ENCODE measurements around the gene GTSE1. TPM values are rescaled to one million over a fixed set of nuclear protein-coding genes. Genes with fewer than 3 reads are reported as not detected.
"Not testable (repeated sequence)": the region's sequence is repeated elsewhere in the genome, so short reads cannot be mapped to it uniquely, and the experiment has no call there.

GTSE1 gene
- total RNA-seq, 1 experiment from 2014 or later, result 15.3 TPM

GRCh38 chr22:46312056-46312455 is 15.4 kb downstream of the GTSE1 start:
- H3K79me2 ChIP-seq (ENCODE audit: low read length), result peaks cover 32% of the 10 kb centered on the region
- H3K36me3 ChIP-seq (ENCODE audit: insufficient read depth, low read length), result peaks cover 41% of the 10 kb centered on the region
- H3K4me1 ChIP-seq (ENCODE audit: low read length), result no peaks in the 10 kb centered on the region
- H3K4me2 ChIP-seq (ENCODE audit: low read depth, low read length, poor library complexity, severe bottlenecking), result no peak overlapping the region
- DNase-seq, result no peak
- no peak overlapping the region for H3K9ac ChIP-seq (ENCODE audit: low read length)
- no peak overlapping the region for H3K4me3 ChIP-seq (ENCODE audit: low read length)
- no peaks in the 10 kb centered on the region for H3K27me3 ChIP-seq (ENCODE audit: low read length)
- no peak overlapping the region for H3K27ac ChIP-seq (ENCODE audit: low read length)
- no peak overlapping the region for H2AFZ ChIP-seq (ENCODE audit: low read length)
- H3K9me2 ChIP-seq (replicated peaks; ENCODE audit: insufficient read depth, low read length), result no peaks in the 10 kb centered on the region
- no peaks in the 10 kb centered on the region for H3K9me3 ChIP-seq (ENCODE audit: low read length)
- H4K20me1 ChIP-seq (ENCODE audit: insufficient read depth, low read depth, low read length), result no peaks in the 10 kb centered on the region

- H3K79me2 ChIP-seq (ENCODE audit: low read length), result peaks cover 34% of the 10 kb centered on the region
- DNase-seq; H3K9me2 ChIP-seq (replicated peaks; ENCODE audit: insufficient read depth, low read length); H2AFZ ChIP-seq (ENCODE audit: low read length); H3K4me1 ChIP-seq (ENCODE audit: low read length); H3K9ac ChIP-seq (ENCODE audit: low read length); H3K27me3 ChIP-seq (ENCODE audit: low read length); H4K20me1 ChIP-seq (ENCODE audit: insufficient read depth, low read depth, low read length); H3K4me3 ChIP-seq (ENCODE audit: low read length); H3K9me3 ChIP-seq (ENCODE audit: low read length); H3K4me2 ChIP-seq (ENCODE audit: low read depth, low read length, poor library complexity, severe bottlenecking); H3K27ac ChIP-seq (ENCODE audit: low read length): not testable (repeated sequence)
- peaks cover 47% of the 10 kb centered on the region for H3K36me3 ChIP-seq (ENCODE audit: insufficient read depth, low read length)
These were observed 16.2 kb downstream of the GTSE1 start for GRCh38 chr22:46312848-46313247.

- Histone ChIP-seq H3K4me2 (ENCODE audit: low read depth, low read length, poor library complexity, severe bottlenecking) (no peak overlapping the region), H3K4me3 (ENCODE audit: low read length) (no peak overlapping the region), H3K4me1 (ENCODE audit: low read length) (no peaks in the 10 kb centered on the region), H3K9ac (ENCODE audit: low read length) (no peak overlapping the region), H3K9me3 (ENCODE audit: low read length) (no peaks in the 10 kb centered on the region), H3K27ac (ENCODE audit: low read length) (no peak overlapping the region), H3K36me3 (ENCODE audit: insufficient read depth, low read length) (peaks cover 33% of the 10 kb centered on the region; the same call in 1 of the 2 replicates), H2AFZ (ENCODE audit: low read length) (no peak overlapping the region), H3K79me2 (ENCODE audit: low read length) (peaks cover 18% of the 10 kb centered on the region), H4K20me1 (ENCODE audit: insufficient read depth, low read depth, low read length) (no peaks in the 10 kb centered on the region), H3K27me3 (ENCODE audit: low read length) (no peaks in the 10 kb centered on the region), H3K9me2 (replicated peaks; ENCODE audit: insufficient read depth, low read length) (no peaks in the 10 kb centered on the region)
- no peak for DNase-seq
These were observed 19.3 kb downstream of the GTSE1 start for GRCh38 chr22:46315976-46316375.

GRCh38 chr22:46317646-46318045 is 21.0 kb downstream of the GTSE1 start:
- no peak overlapping the region for H3K4me3 ChIP-seq (ENCODE audit: low read length)
- H3K27me3 ChIP-seq (ENCODE audit: low read length), result no peaks in the 10 kb centered on the region
- no peak overlapping the region for H2AFZ ChIP-seq (ENCODE audit: low read length)
- no peak overlapping the region for H3K9ac ChIP-seq (ENCODE audit: low read length)
- no peak for DNase-seq
- H3K4me1 ChIP-seq (ENCODE audit: low read length), result no peaks in the 10 kb centered on the region
- H3K36me3 ChIP-seq (ENCODE audit: insufficient read depth, low read length), result peaks cover 35% of the 10 kb centered on the region; the same call in 1 of the 2 replicates
- peaks cover 18% of the 10 kb centered on the region for H3K79me2 ChIP-seq (ENCODE audit: low read length)
- no peak overlapping the region for H3K4me2 ChIP-seq (ENCODE audit: low read depth, low read length, poor library complexity, severe bottlenecking)
- H4K20me1 ChIP-seq (ENCODE audit: insufficient read depth, low read depth, low read length), result no peaks in the 10 kb centered on the region
- no peak overlapping the region for H3K27ac ChIP-seq (ENCODE audit: low read length)
- no peaks in the 10 kb centered on the region for H3K9me2 ChIP-seq (replicated peaks; ENCODE audit: insufficient read depth, low read length)
- no peaks in the 10 kb centered on the region for H3K9me3 ChIP-seq (ENCODE audit: low read length)

- peaks cover 37% of the 10 kb centered on the region; the same call in 1 of the 2 replicates for H3K36me3 ChIP-seq (ENCODE audit: insufficient read depth, low read length)
- H3K27ac ChIP-seq (ENCODE audit: low read length), result no peak overlapping the region
- no peaks in the 10 kb centered on the region for H3K4me1 ChIP-seq (ENCODE audit: low read length)
- DNase-seq, result no peak
- no peaks in the 10 kb centered on the region for H3K9me3 ChIP-seq (ENCODE audit: low read length)
- no peaks in the 10 kb centered on the region for H4K20me1 ChIP-seq (ENCODE audit: insufficient read depth, low read depth, low read length)
- H3K9ac ChIP-seq (ENCODE audit: low read length), result no peak overlapping the region
- peaks cover 18% of the 10 kb centered on the region for H3K79me2 ChIP-seq (ENCODE audit: low read length)
- no peak overlapping the region for H2AFZ ChIP-seq (ENCODE audit: low read length)
- H3K27me3 ChIP-seq (ENCODE audit: low read length), result no peaks in the 10 kb centered on the region
- H3K4me3 ChIP-seq (ENCODE audit: low read length), result no peak overlapping the region
- no peaks in the 10 kb centered on the region for H3K9me2 ChIP-seq (replicated peaks; ENCODE audit: insufficient read depth, low read length)
- H3K4me2 ChIP-seq (ENCODE audit: low read depth, low read length, poor library complexity, severe bottlenecking), result no peak overlapping the region
These were observed 21.9 kb downstream of the GTSE1 start for GRCh38 chr22:46318576-46318975.

GRCh38 chr22:46319319-46319718 is 22.6 kb downstream of the GTSE1 start:
- Histone ChIP-seq H4K20me1 (ENCODE audit: insufficient read depth, low read depth, low read length) (no peaks in the 10 kb centered on the region), H3K27ac (ENCODE audit: low read length) (no peak overlapping the region), H3K9ac (ENCODE audit: low read length) (no peak overlapping the region), H3K27me3 (ENCODE audit: low read length) (no peaks in the 10 kb centered on the region), H3K79me2 (ENCODE audit: low read length) (peaks cover 18% of the 10 kb centered on the region), H3K4me1 (ENCODE audit: low read length) (no peaks in the 10 kb centered on the region), H3K36me3 (ENCODE audit: insufficient read depth, low read length) (peaks cover 32% of the 10 kb centered on the region; the same call in 1 of the 2 replicates), H2AFZ (ENCODE audit: low read length) (no peak overlapping the region), H3K4me3 (ENCODE audit: low read length) (no peak overlapping the region), H3K9me3 (ENCODE audit: low read length) (no peaks in the 10 kb centered on the region), H3K4me2 (ENCODE audit: low read depth, low read length, poor library complexity, severe bottlenecking) (no peak overlapping the region), H3K9me2 (replicated peaks; ENCODE audit: insufficient read depth, low read length) (no peaks in the 10 kb centered on the region)
- DNase-seq, result no peak

- Histone ChIP-seq H3K27me3 (ENCODE audit: low read length) (no peaks in the 10 kb centered on the region), H3K4me3 (ENCODE audit: low read length) (no peak overlapping the region), H3K9ac (ENCODE audit: low read length) (no peak overlapping the region), H3K27ac (ENCODE audit: low read length) (no peak overlapping the region), H3K4me1 (ENCODE audit: low read length) (no peaks in the 10 kb centered on the region), H3K9me3 (ENCODE audit: low read length) (no peaks in the 10 kb centered on the region), H3K4me2 (ENCODE audit: low read depth, low read length, poor library complexity, severe bottlenecking) (no peak overlapping the region), H3K79me2 (ENCODE audit: low read length) (peaks cover 18% of the 10 kb centered on the region), H3K36me3 (ENCODE audit: insufficient read depth, low read length) (peaks cover 31% of the 10 kb centered on the region; the same call in 1 of the 2 replicates), H3K9me2 (replicated peaks; ENCODE audit: insufficient read depth, low read length) (no peaks in the 10 kb centered on the region), H2AFZ (ENCODE audit: low read length) (no peak overlapping the region), H4K20me1 (ENCODE audit: insufficient read depth, low read depth, low read length) (no peaks in the 10 kb centered on the region)
- DNase-seq, result no peak
These were observed 23.6 kb downstream of the GTSE1 start for GRCh38 chr22:46320166-46320710.

- DNase-seq, result no peak
- no peak overlapping the region for H3K27ac ChIP-seq (ENCODE audit: low read length)
- no peak overlapping the region for H3K4me2 ChIP-seq (ENCODE audit: low read depth, low read length, poor library complexity, severe bottlenecking)
- peaks cover 29% of the 10 kb centered on the region; the same call in 1 of the 2 replicates for H3K36me3 ChIP-seq (ENCODE audit: insufficient read depth, low read length)
- no peaks in the 10 kb centered on the region for H3K27me3 ChIP-seq (ENCODE audit: low read length)
- H2AFZ ChIP-seq (ENCODE audit: low read length), result no peak overlapping the region
- no peak overlapping the region for H3K4me3 ChIP-seq (ENCODE audit: low read length)
- H3K79me2 ChIP-seq (ENCODE audit: low read length), result peaks cover 12% of the 10 kb centered on the region
- no peak overlapping the region for H3K9ac ChIP-seq (ENCODE audit: low read length)
- no peaks in the 10 kb centered on the region for H3K9me2 ChIP-seq (replicated peaks; ENCODE audit: insufficient read depth, low read length)
- H3K9me3 ChIP-seq (ENCODE audit: low read length), result no peaks in the 10 kb centered on the region
- no peaks in the 10 kb centered on the region for H4K20me1 ChIP-seq (ENCODE audit: insufficient read depth, low read depth, low read length)
- no peaks in the 10 kb centered on the region for H3K4me1 ChIP-seq (ENCODE audit: low read length)
These were observed 24.2 kb downstream of the GTSE1 start for GRCh38 chr22:46320716-46321386.
